Astrocyte (in vitro differentiated cells and primary cell): Measurements from ENCODE around the gene PTPRM. TPM values are rescaled to one million over a fixed set of nuclear protein-coding genes. Genes with fewer than 3 reads are reported as not detected.

Source experiments
- DNase-seq: peaks from one replicate; pipeline ENCODE4 v3.0.0-alpha.2; 2010; ENCODE audit warnings: low read depth
- FAIRE-seq: peaks from 2 replicates; lab custom pipeline; 2011; peaks lifted over from hg19 to GRCh38; lab: Jason Lieb, UNC
- H2AFZ ChIP-seq: 2 replicates; pipeline ENCODE4 v1.6.0; 2012; ENCODE audit warnings: low read depth, low read length, inconsistent platforms
- H3K27ac ChIP-seq: 2 replicates; pipeline ENCODE4 v1.5.1; 2011; ENCODE audit warnings: low read depth, low read length, inconsistent platforms
- H3K27me3 ChIP-seq: 2 replicates; pipeline ENCODE4 v1.6.0; 2011; ENCODE audit warnings: low read length, inconsistent platforms; ENCODE audit not compliant: insufficient read depth
- H3K36me3 ChIP-seq: 2 replicates; pipeline ENCODE4 v1.5.1; 2011; ENCODE audit warnings: low read length, inconsistent platforms; ENCODE audit not compliant: insufficient read depth
- H3K4me1 ChIP-seq: 2 replicates; pipeline ENCODE4 v1.5.1; 2011; ENCODE audit warnings: low read length, inconsistent platforms; ENCODE audit not compliant: insufficient read depth
- H3K4me2 ChIP-seq: 2 replicates; pipeline ENCODE4 v1.6.0; 2012; ENCODE audit warnings: low read length, inconsistent platforms
- H3K4me3 ChIP-seq: 2 replicates; pipeline ENCODE4 v1.5.1; 2011; ENCODE audit warnings: low read depth, mild to moderate bottlenecking, low read length, inconsistent platforms; ENCODE audit not compliant: insufficient read depth
- H3K79me2 ChIP-seq: 2 replicates; pipeline ENCODE4 v1.6.0; 2012; ENCODE audit warnings: mild to moderate bottlenecking, low read length, inconsistent platforms; ENCODE audit not compliant: insufficient read depth
- H3K9ac ChIP-seq: 2 replicates; pipeline ENCODE4 v1.6.0; 2012; ENCODE audit warnings: mild to moderate bottlenecking, low read length, inconsistent platforms
- H3K9me3 ChIP-seq: 2 replicates; pipeline ENCODE4 v1.5.1; 2012; ENCODE audit warnings: low read depth, mild to moderate bottlenecking, low read length, inconsistent platforms; ENCODE audit not compliant: insufficient read depth
- H4K20me1 ChIP-seq: 2 replicates; pipeline ENCODE4 v1.6.0; 2012; ENCODE audit warnings: low read length, inconsistent platforms; ENCODE audit not compliant: insufficient read depth
- H3K27ac Mint-ChIP-seq: one replicate; pipeline ENCODE4 v1.8.0; 2021; ENCODE audit warnings: mild to moderate bottlenecking, mixed read lengths; ENCODE audit not compliant: unreplicated experiment
- H3K27me3 Mint-ChIP-seq: one replicate; pipeline ENCODE4 v1.8.0; 2021; ENCODE audit warnings: low read depth, mixed read lengths; ENCODE audit not compliant: unreplicated experiment
- H3K36me3 Mint-ChIP-seq: one replicate; pipeline ENCODE4 v1.8.0; 2021; ENCODE audit warnings: low read depth, mixed read lengths; ENCODE audit not compliant: unreplicated experiment
- H3K4me1 Mint-ChIP-seq: one replicate; pipeline ENCODE4 v1.8.0; 2021; ENCODE audit warnings: low read depth, mixed read lengths; ENCODE audit not compliant: unreplicated experiment
- H3K4me3 Mint-ChIP-seq: one replicate; pipeline ENCODE4 v1.8.0; 2021; ENCODE audit warnings: mild to moderate bottlenecking, moderate library complexity, mixed read lengths; ENCODE audit not compliant: unreplicated experiment
- H3K9me3 Mint-ChIP-seq: one replicate; pipeline ENCODE4 v1.8.0; 2021; ENCODE audit warnings: mild to moderate bottlenecking, mixed read lengths; ENCODE audit not compliant: unreplicated experiment
- EZH2 ChIP-seq: IDR thresholded peaks from 2 replicates; pipeline ENCODE4 v1.6.1; 2012; ENCODE audit warnings: mild to moderate bottlenecking, low read length, inconsistent platforms; ENCODE audit not compliant: insufficient read depth
- total RNA-seq: library from RNA; stranded (reverse); gene quantifications from 2 replicates; pipeline ENCODE4 v1.2.1, GENCODE V29; 2021
- TF ChIP-seq, protein P1 (sequence below): IDR thresholded peaks from 2 replicates; pipeline ENCODE4 v1.5.1; 2011; ENCODE audit warnings: low read depth, mild to moderate bottlenecking, inconsistent platforms, low read length, moderate library complexity; ENCODE audit not compliant: insufficient read depth

Gene PTPRM
- total RNA-seq, 1 donor from 2014 or later = 59.6 TPM

DNA sequence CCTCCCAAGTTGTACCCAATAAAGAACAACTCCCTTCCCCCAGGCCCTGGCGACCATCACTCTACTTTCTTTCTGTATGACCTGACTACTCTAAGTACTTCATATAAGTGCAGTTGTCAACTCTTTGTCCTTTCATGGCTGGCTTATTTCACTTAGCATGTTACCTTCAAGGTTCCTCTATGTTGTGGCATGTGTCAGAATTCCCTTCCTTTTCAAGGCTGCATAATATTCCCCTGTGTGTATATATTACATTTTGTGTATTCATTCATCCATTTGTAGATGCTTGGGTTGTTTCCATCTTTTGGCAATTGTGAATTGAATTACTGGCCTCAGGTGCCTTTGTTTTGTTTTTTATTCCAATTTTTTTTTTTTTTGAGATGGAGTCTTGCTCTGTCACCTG is 860.2 kb downstream of the PTPRM start:
- H3K27ac Mint-ChIP-seq = no peak overlapping the region
- H3K4me1 Mint-ChIP-seq = peaks cover 24% of the 10 kb centered on the region
- H3K27me3 Mint-ChIP-seq = no peaks in the 10 kb centered on the region
- no peaks in the 10 kb centered on the region for H3K79me2 ChIP-seq
- H3K27ac ChIP-seq = no peak overlapping the region
- peaks cover 21% of the 10 kb centered on the region for H3K4me1 ChIP-seq
- H4K20me1 ChIP-seq = no peaks in the 10 kb centered on the region
- no peak for DNase-seq
- H3K9me3 ChIP-seq = no peaks in the 10 kb centered on the region
- H3K27me3 ChIP-seq = peaks cover 2% of the 10 kb centered on the region
- H3K4me3 ChIP-seq = no peak overlapping the region
- H3K4me2 ChIP-seq = no peak overlapping the region
- no peak overlapping the region for H3K4me3 Mint-ChIP-seq
- no peaks in the 10 kb centered on the region for H3K36me3 ChIP-seq
- H2AFZ ChIP-seq = no peak overlapping the region
- TF ChIP-seq, protein P1, sequence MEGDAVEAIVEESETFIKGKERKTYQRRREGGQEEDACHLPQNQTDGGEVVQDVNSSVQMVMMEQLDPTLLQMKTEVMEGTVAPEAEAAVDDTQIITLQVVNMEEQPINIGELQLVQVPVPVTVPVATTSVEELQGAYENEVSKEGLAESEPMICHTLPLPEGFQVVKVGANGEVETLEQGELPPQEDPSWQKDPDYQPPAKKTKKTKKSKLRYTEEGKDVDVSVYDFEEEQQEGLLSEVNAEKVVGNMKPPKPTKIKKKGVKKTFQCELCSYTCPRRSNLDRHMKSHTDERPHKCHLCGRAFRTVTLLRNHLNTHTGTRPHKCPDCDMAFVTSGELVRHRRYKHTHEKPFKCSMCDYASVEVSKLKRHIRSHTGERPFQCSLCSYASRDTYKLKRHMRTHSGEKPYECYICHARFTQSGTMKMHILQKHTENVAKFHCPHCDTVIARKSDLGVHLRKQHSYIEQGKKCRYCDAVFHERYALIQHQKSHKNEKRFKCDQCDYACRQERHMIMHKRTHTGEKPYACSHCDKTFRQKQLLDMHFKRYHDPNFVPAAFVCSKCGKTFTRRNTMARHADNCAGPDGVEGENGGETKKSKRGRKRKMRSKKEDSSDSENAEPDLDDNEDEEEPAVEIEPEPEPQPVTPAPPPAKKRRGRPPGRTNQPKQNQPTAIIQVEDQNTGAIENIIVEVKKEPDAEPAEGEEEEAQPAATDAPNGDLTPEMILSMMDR = no peak
- TF ChIP-seq EZH2 = no peak
- no peak for FAIRE-seq
- H3K9ac ChIP-seq = no peak overlapping the region
- H3K36me3 Mint-ChIP-seq = no peaks in the 10 kb centered on the region
- H3K9me3 Mint-ChIP-seq = peaks cover 2% of the 10 kb centered on the region

DNA sequence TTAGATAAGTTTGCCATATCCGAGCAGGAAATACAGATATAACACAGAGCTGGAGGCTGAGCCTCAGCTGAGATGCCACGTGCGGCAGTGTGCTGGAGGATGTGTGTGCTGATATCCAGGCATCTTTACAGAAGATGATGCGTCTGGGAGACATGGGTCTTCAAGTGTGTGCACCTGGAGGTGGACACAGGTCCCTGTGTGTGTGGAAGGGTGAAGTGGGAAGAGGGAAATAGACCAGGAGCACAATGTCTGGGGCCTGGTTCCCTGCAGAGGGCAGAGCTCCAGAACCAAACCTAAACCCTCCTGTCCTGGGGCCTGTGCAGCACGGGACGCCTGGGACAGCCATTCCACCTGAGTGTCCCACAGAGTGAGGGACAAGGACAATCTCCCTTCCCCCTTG is 861.8 kb downstream of the PTPRM start:
- Histone ChIP-seq H2AFZ (no peak overlapping the region), H3K4me3 (no peak overlapping the region), H3K79me2 (no peaks in the 10 kb centered on the region), H3K4me1 (peaks cover 14% of the 10 kb centered on the region), H3K9ac (no peak overlapping the region), H3K27ac (no peak overlapping the region), H3K4me2 (no peak overlapping the region), H3K27me3 (peaks cover 2% of the 10 kb centered on the region), H4K20me1 (no peaks in the 10 kb centered on the region), H3K9me3 (no peaks in the 10 kb centered on the region), H3K36me3 (no peaks in the 10 kb centered on the region)
- Mint-ChIP-seq H3K4me3 (no peak overlapping the region), H3K4me1 (peaks cover 12% of the 10 kb centered on the region), H3K9me3 (peaks cover 2% of the 10 kb centered on the region), H3K36me3 (no peaks in the 10 kb centered on the region), H3K27me3 (peaks cover 5% of the 10 kb centered on the region), H3K27ac (no peak overlapping the region)
- TF ChIP-seq, protein P1 = no peak
- no peak for TF ChIP-seq EZH2
- DNase-seq = no peak
- FAIRE-seq = no peak

- Mint-ChIP-seq H3K27ac (no peak overlapping the region), H3K27me3 (peaks cover 13% of the 10 kb centered on the region), H3K4me1 (no peaks in the 10 kb centered on the region), H3K4me3 (no peak overlapping the region), H3K9me3 (peaks cover 2% of the 10 kb centered on the region), H3K36me3 (no peaks in the 10 kb centered on the region)
- H3K4me1 ChIP-seq = no peaks in the 10 kb centered on the region
- no peaks in the 10 kb centered on the region for H3K79me2 ChIP-seq
- TF ChIP-seq, protein P1 = no peak
- no peak for TF ChIP-seq EZH2
- no peaks in the 10 kb centered on the region for H3K36me3 ChIP-seq
- H3K4me3 ChIP-seq = no peak overlapping the region
- no peak overlapping the region for H2AFZ ChIP-seq
- H3K4me2 ChIP-seq = no peak overlapping the region
- H3K27me3 ChIP-seq = peaks cover 6% of the 10 kb centered on the region
- H3K27ac ChIP-seq = no peak overlapping the region
- DNase-seq (no peak), FAIRE-seq (no peak)
- H3K9me3 ChIP-seq = no peaks in the 10 kb centered on the region
- H3K9ac ChIP-seq = no peak overlapping the region
- H4K20me1 ChIP-seq = no peaks in the 10 kb centered on the region
These were observed 863.9 kb downstream of the PTPRM start for GRCh38 chr18:8431036-8431435.
